A673 (cell line): ENCODE measurements around the gene MAN1C1. TPM values are rescaled to one million over a fixed set of nuclear protein-coding genes. Genes with fewer than 3 reads are reported as not detected.

Experiments
- BruUV-seq: library from RNA; stranded (reverse); fragments of 400-500 nt; replicated peaks from 2 replicates; lab custom pipeline; 2021; lab: Mats Ljungman, UMichigan
- CTCF ChIA-PET: fragments of 300-600 bp; sonication (Branson Sonifier 250); formaldehyde crosslinking; loops from one replicate; lab custom pipeline; 2022; ENCODE audit warnings: antibody characterized with exemption; lab: Charles Lee
- POLR2A ChIA-PET: fragments of 300-600 bp; sonication (Branson Sonifier 250); formaldehyde crosslinking; loops from one replicate; lab custom pipeline; 2022; ENCODE audit warnings: antibody characterized with exemption; ENCODE audit not compliant: low non-redundant PET; lab: Charles Lee
- DNase-seq: peaks from one replicate; pipeline ENCODE4 v3.0.0-alpha.2; 2015; ENCODE audit warnings: low spot score
- H3K27ac ChIP-seq: fragments of 200-600 bp; sonication (generic); 2 replicates; pipeline ENCODE4 v1.5.1; 2016; ENCODE audit warnings: mixed run types, low read depth, mild to moderate bottlenecking, mixed read lengths, antibody characterized with exemption, low read length; ENCODE audit not compliant: poor library complexity, severe bottlenecking
- H3K27me3 ChIP-seq: fragments of 200-600 bp; sonication (generic); replicated peaks from 2 replicates; pipeline ENCODE4 v1.6.1; 2017; ENCODE audit warnings: mixed run types, low read depth, mild to moderate bottlenecking, mixed read lengths, antibody characterized with exemption, low read length; ENCODE audit not compliant: insufficient read depth, poor library complexity
- H3K36me3 ChIP-seq: fragments of 200-600 bp; sonication (generic); 2 replicates; pipeline ENCODE4 v1.6.1; 2016; ENCODE audit warnings: mixed run types, mild to moderate bottlenecking, mixed read lengths, antibody characterized with exemption, low read length; ENCODE audit not compliant: insufficient read depth, poor library complexity, severe bottlenecking
- H3K4me1 ChIP-seq: fragments of 200-600 bp; sonication (generic); 2 replicates; pipeline ENCODE4 v1.6.1; 2017; ENCODE audit warnings: mixed run types, mild to moderate bottlenecking, mixed read lengths, antibody characterized with exemption, low read length; ENCODE audit not compliant: insufficient read depth, poor library complexity, severe bottlenecking
- H3K4me3 ChIP-seq: fragments of 200-600 bp; sonication (generic); 2 replicates; pipeline ENCODE4 v1.5.1; 2016; ENCODE audit warnings: low read depth, mixed run types, mild to moderate bottlenecking, mixed read lengths, low read length; ENCODE audit not compliant: poor library complexity, severe bottlenecking
- H3K9me3 ChIP-seq: fragments of 200-600 bp; sonication (generic); 2 replicates; pipeline ENCODE4 v1.6.1; 2016; ENCODE audit warnings: mixed run types, low read depth, mild to moderate bottlenecking, mixed read lengths, antibody characterized with exemption, low read length; ENCODE audit not compliant: poor library complexity, severe bottlenecking
- CTCF ChIP-seq: fragments of 300-800, 200-600 bp; sonication (generic); conservative IDR thresholded peaks from 2 replicates; pipeline ENCODE4 v1.5.1; 2017; ENCODE audit warnings: low read depth, mild to moderate bottlenecking, antibody characterized with exemption, low read length, moderate library complexity, mixed read lengths
- EZH2 ChIP-seq: fragments of 200-600 bp; sonication (generic); IDR thresholded peaks from 2 replicates; pipeline ENCODE4 v1.6.1; 2017; ENCODE audit warnings: borderline replicate concordance, low read depth, mild to moderate bottlenecking, mixed read lengths, antibody characterized with exemption, low read length; ENCODE audit not compliant: poor library complexity, severe bottlenecking
- intact Hi-C: fragments of 100-400 bp; cut with micrococcal nuclease; formaldehyde crosslinking; loops from one replicate; pipeline ENCODE4 v1.10.0; 2022; ENCODE audit not compliant: unreplicated experiment
- total RNA-seq: library from RNA; stranded (reverse); gene quantifications from 2 replicates; pipeline ENCODE4 v1.2.3, GENCODE V29; 2021

Gene MAN1C1
- total RNA-seq, 1 experiment from 2014 or later, result 0.21 TPM

GRCh38 chr1:25828491-25828890 is 211.9 kb downstream of the MAN1C1 start:
- Histone ChIP-seq H3K36me3 (peaks cover 67% of the 10 kb centered on the region), H3K27me3 (no peaks in the 10 kb centered on the region), H3K9me3 (no peaks in the 10 kb centered on the region), H3K4me3 (no peak overlapping the region), H3K4me1 (peaks cover 7% of the 10 kb centered on the region), H3K27ac (no peak overlapping the region)
- intact Hi-C loops, result no loop called here
- ChIA-PET POLR2A (no interaction called here), CTCF (no interaction called here)
- no peak for TF ChIP-seq CTCF
- TF ChIP-seq EZH2, result no peak
- BruUV-seq, result no TSS peak
- no peak for DNase-seq

- DNase-seq, result no peak
- Histone ChIP-seq H3K4me1 (peaks cover 7% of the 10 kb centered on the region), H3K27ac (no peak overlapping the region), H3K9me3 (no peaks in the 10 kb centered on the region), H3K27me3 (no peaks in the 10 kb centered on the region), H3K4me3 (no peak overlapping the region), H3K36me3 (peaks cover 72% of the 10 kb centered on the region)
- BruUV-seq, result no TSS peak
- ChIA-PET POLR2A (interaction anchor here (0.6 kb wide), 1 partner anchor 13 kb away, joined by 3 read pairs; no protein-coding TSS in a partner anchor), CTCF (no interaction called here)
- TF ChIP-seq EZH2 (no peak), CTCF (no peak)
- intact Hi-C loops, result no loop called here
Observed at GRCh38 chr1:25829046-25829445, 212.5 kb downstream of the MAN1C1 start.

GRCh38 chr1:25831569-25832196 is 215.1 kb downstream of the MAN1C1 start:
- Histone ChIP-seq H3K4me3 (no peak overlapping the region), H3K4me1 (peaks cover 10% of the 10 kb centered on the region), H3K9me3 (no peaks in the 10 kb centered on the region), H3K27ac (peak overlapping the region; percentile 9), H3K36me3 (peaks cover 94% of the 10 kb centered on the region), H3K27me3 (no peaks in the 10 kb centered on the region)
- no peak for TF ChIP-seq CTCF
- TF ChIP-seq EZH2, result no peak
- no TSS peak for BruUV-seq
- CTCF ChIA-PET, result no interaction called here
- peak; percentile 50 for DNase-seq
- POLR2A ChIA-PET, result no interaction called here
- intact Hi-C loops, result loop anchor here (10.0 kb wide), 1 partner anchor 163 kb away; the partner anchor contains the start of gene PAFAH2
